ENCODE results near the gene DTL.

DTL gene

GRCh38 chr1:212137854-212138253, 102.3 kb downstream of the DTL start:
- no peak for DNase-seq

- no peak for DNase-seq
Measured at GRCh38 chr1:212138457-212138856, 102.9 kb downstream of the DTL start.

- no peak for DNase-seq
Measured at GRCh38 chr1:212139526-212140135, 104.1 kb downstream of the DTL start.

GRCh38 chr1:212141404-212141803, 105.9 kb downstream of the DTL start:
- DNase-seq = no peak

- no peak for DNase-seq
Measured at GRCh38 chr1:212142883-212143530, 107.5 kb downstream of the DTL start.

- no peak for DNase-seq
Measured at GRCh38 chr1:212147581-212148033, 112.1 kb downstream of the DTL start.

- DNase-seq = no peak
Measured at GRCh38 chr1:212149566-212149965, 114.0 kb downstream of the DTL start.

- DNase-seq = no peak
Measured at GRCh38 chr1:212152308-212152693, 116.8 kb downstream of the DTL start.

- DNase-seq = no peak
Measured at GRCh38 chr1:212152869-212153268, 117.3 kb downstream of the DTL start.

- no peak for DNase-seq
Measured at GRCh38 chr1:212153635-212154034, 118.1 kb downstream of the DTL start.

Measured in activated naive CD4-positive, alpha-beta T cell treated with anti-CD3 and anti-CD28 coated beads, Interleukin-2, amount 50 U/mL, for 16 hours (primary cell).